ENCODE results near the gene RPTOR. TPM values are rescaled to one million over a fixed set of nuclear protein-coding genes. Genes with fewer than 3 reads are reported as not detected.
"Not testable (repeated sequence)": the region's sequence is repeated elsewhere in the genome, so short reads cannot be mapped to it uniquely, and the experiment has no call there.

Gene RPTOR
- total RNA-seq, 1 experiment from 2014 or later: 19.8 TPM

DNA sequence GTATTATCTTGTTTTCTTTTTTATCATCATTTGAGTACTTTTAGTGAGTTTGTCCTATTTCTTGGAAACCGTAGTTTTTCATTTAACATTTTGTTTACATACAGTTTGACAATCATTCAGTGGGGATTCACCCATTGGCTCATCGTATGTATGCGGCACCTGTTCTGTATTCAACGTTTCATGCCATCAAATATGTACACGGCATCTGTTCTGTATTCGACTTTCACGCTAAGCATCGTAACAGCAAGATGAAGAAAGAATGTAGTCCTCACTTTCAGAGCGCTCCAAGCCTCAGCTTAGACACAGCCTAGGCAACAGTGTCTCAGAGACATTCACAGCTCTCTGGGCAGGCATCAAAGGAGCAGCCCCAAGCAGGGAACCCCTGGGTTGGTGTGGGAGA lies 269.9 kb downstream of the RPTOR start:
- DNase-seq (ENCODE audit: low read depth): no peak
- in situ Hi-C loops (cut with HindIII; ENCODE audit: low pct_unique_long_range_greater_than_20kb, low sequenced_read_pairs): no loop called here

DNA sequence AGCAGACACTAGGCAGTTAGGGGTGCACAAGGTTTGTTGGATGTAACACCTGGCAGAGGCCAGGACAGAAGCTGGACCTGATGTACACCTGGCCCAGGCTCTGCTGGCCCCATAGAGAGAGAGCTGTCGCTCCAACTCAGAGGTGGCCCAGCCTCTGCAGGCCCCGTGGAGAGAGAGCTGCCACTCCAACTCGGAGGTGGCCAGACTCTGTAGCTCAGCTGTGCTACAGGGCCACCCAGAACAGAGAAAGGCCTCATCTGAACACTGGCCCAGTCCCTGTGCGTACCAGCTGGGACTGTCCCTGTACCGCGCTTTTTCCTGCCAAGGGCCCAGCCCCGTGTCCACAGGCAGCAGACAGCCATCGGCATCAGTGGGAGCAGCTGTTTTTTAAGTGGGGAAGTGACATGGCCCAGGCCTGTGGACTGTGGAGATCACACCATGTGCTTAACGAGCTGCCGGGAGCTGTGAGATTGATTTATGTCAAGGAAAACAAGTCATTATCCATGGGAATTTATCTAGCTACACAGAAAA lies 270.6 kb downstream of the RPTOR start:
- in situ Hi-C loops (cut with HindIII; ENCODE audit: low pct_unique_long_range_greater_than_20kb, low sequenced_read_pairs): no loop called here
- DNase-seq (ENCODE audit: low read depth): no peak

DNA sequence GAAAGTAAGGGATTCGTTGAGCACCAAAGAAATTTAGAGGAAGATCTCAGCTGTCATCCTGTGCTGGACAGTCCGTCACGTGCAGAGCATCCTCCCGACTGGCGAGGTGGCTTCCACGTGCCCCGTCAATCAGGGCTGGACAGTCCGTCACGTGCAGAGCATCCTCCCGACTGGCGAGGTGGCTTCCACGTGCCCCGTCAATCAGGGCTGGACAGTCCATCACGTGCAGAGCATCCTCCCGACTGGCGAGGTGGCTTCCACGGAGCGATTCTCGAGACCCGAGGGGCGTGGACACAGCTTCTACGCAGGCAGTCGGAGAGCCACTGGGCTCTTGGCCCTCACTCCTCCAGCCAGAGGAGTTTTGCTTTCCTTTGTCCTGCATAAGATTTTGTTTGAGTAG lies 271.1 kb downstream of the RPTOR start:
- DNase-seq (ENCODE audit: low read depth); in situ Hi-C loops (cut with HindIII; ENCODE audit: low pct_unique_long_range_greater_than_20kb, low sequenced_read_pairs): not testable (repeated sequence)

DNA sequence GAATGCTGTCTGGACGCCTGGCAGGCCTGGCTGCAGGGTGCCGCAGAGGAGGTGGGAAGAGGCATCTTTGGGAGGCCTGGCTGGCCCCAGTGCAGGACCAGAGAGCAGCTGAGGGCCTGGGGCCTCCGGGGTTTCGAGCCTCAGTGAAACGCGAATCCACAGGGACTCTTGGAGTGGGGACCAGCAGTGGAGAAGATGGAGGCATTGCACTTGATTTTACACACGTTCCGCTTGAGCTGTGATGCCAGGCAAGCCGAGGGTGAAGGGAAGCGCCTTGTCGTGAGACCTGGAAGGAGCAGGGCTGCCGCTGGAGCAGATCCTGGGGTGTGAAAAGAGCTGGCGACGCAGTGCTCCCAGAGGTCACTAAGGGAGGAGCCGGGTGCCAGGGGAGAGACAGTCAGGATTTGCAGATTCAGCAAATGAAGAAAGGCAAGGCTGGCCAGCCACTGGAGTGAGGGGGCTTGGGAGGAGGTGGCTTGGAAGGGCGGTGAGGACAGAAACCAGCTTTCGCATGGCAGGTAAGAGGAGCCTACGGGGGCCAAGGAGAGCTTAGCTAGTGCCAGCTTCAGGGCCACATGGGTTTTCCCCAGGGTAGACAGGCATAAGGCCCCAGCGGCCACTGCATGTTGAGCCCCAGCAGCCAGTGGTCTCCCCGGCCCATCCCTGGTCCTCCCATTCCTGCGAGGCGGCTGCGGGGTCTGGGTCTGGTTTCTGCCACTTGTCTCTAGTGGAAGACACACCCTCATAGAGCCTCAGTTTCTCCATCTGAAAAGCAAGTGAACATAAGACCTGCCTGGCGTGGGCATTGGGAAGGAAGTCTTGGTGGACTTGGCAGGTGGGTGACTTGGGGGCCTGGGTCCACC lies 271.8 kb downstream of the RPTOR start:
- in situ Hi-C loops (cut with HindIII; ENCODE audit: low pct_unique_long_range_greater_than_20kb, low sequenced_read_pairs): no loop called here
- no peak for DNase-seq (ENCODE audit: low read depth)

DNA sequence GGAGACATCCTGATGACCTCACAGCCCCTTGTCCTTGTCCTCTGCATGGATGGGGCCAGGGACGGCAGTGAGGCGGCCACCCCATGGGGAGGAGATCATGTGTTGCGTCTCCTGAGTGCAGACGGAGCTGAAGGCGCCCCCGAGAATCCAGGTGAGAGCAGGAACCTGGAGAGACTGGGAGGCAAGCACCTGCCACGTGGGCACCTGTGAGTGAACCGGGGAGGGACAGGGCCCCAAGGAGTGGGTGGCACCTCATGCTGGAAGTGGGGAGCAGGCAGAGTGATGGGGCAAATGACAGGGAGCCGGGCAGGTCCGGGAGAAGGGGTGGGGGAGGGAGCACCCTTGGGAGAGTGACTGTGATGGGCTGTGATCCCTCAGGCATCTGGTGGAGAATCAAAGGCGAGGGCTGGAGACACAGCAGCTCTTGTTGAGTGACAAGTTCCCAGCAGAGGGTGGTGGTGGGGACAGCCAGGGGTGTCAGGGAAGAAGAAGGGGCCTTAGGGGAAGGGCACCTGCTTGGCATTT lies 272.7 kb downstream of the RPTOR start:
- DNase-seq (ENCODE audit: low read depth): no peak
- in situ Hi-C loops (cut with HindIII; ENCODE audit: low pct_unique_long_range_greater_than_20kb, low sequenced_read_pairs): no loop called here

DNA sequence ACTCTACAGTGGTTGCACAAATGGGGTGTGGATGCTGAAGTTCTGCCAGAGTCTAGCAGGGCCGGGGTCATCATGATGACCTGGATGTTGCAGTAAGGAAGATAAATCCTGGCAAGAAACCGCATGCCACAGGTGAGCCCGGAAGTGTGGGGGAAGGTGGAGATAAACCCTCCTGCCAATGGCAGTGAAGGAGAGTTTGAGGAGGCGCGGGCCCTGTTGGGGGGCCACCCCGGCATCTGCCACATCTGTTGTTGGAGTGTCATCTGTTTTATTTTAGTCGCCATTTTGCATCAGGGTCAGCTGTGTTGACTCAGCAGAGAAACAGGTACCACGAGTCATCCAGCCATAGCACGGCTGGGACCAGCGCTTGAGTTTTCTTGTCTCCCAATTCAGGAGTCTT lies 273.2 kb downstream of the RPTOR start:
- in situ Hi-C loops (cut with HindIII; ENCODE audit: low pct_unique_long_range_greater_than_20kb, low sequenced_read_pairs): no loop called here
- no peak for DNase-seq (ENCODE audit: low read depth)

DNA sequence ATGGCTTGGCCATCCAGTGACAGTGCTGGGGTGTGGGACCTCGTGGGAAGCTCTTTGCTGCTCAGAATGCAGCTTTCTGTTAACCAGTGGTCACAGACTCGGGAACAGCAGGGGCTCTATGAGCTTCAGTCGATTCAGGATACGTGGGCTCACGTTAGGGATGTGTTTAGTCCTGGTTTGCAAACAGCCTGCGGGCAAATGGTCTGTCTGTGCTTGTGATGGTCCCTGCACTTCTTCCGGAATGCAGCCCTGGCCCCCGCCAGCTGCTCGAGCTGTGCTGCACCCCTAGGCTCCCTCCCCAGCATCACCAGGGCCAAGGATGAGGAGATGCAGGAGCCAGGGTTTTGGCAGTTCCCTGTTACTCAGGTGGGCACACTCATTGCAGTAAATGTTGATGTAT lies 274.2 kb downstream of the RPTOR start:
- in situ Hi-C loops (cut with HindIII; ENCODE audit: low pct_unique_long_range_greater_than_20kb, low sequenced_read_pairs): no loop called here
- no peak for DNase-seq (ENCODE audit: low read depth)

DNA sequence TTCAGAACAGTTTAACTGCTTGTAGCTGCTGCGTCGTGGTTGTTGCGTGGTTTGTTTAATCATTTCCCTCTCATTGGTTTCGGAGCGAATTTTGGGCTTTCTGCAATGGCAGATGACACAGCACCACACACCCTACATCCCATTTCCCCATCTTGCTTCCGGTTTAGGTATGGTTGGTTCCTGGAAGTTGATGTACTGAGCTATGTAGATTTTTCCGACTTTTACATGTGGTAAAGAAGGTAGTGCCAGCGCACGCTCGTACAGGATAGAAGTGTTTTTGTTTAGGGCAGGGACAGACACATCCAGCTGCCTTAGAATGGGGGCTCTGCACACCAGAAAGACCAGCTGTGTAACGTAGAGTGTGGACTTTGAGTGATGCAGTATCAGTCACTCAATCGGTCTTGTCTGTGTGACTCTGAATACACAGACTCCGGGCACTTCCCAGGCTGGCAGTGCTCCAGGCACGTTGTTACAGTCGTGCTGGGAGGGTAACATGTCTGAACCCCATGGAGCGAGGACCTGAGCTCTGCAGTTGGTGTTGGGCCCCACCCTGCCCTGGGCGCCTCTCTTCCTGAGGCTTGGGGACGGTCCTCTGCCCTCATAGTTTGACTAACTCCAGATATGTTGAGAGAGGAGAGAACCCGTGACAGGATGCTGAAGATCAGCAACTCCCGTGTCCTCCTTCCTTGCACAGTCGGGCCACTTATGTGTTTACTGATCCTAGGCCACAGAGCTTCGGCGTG lies 275.0 kb downstream of the RPTOR start:
- DNase-seq (ENCODE audit: low read depth): no peak
- in situ Hi-C loops (cut with HindIII; ENCODE audit: low pct_unique_long_range_greater_than_20kb, low sequenced_read_pairs): no loop called here

DNA sequence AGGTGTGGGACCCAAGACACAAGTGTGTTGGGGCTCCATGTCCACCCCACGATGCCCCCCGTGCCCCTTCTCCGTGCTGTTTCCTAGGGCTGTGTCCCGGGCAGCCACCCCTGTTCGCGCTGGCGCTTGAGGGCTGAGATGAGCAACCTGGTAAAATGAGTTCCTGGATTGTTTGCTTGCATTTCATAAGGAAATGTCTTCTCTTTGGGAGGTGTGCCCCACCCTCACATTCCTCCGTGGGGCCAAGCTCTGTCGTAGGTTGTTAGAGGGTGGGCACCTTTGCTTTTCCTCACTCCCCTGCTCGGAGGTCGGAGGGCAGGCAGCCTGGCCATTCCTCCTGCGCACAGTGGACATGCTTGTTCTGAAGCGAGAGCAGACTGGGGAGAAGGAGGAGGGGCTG lies 275.7 kb downstream of the RPTOR start:
- in situ Hi-C loops (cut with HindIII; ENCODE audit: low pct_unique_long_range_greater_than_20kb, low sequenced_read_pairs): no loop called here
- DNase-seq (ENCODE audit: low read depth): no peak

DNA sequence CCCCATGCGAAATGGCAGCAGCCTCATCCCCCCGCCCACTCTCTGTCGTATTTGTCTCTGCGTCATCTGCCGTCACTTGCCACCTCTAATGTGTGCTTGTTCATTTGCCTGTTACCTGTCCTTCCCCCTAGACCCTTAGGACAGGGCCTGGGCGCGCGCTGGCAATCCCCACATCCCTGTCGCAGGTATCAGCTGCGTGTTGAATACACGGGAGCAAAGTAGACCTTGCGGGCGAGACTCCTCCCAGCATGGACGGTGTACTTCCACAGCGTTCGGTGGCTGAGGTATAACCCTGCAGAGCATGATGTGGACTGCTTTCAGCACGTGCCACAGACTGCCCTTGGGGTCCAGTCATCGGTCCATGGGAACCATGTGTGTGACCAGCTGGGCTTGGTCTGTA lies 276.9 kb downstream of the RPTOR start:
- no peak for DNase-seq (ENCODE audit: low read depth)
- in situ Hi-C loops (cut with HindIII; ENCODE audit: low pct_unique_long_range_greater_than_20kb, low sequenced_read_pairs): no loop called here

DNA sequence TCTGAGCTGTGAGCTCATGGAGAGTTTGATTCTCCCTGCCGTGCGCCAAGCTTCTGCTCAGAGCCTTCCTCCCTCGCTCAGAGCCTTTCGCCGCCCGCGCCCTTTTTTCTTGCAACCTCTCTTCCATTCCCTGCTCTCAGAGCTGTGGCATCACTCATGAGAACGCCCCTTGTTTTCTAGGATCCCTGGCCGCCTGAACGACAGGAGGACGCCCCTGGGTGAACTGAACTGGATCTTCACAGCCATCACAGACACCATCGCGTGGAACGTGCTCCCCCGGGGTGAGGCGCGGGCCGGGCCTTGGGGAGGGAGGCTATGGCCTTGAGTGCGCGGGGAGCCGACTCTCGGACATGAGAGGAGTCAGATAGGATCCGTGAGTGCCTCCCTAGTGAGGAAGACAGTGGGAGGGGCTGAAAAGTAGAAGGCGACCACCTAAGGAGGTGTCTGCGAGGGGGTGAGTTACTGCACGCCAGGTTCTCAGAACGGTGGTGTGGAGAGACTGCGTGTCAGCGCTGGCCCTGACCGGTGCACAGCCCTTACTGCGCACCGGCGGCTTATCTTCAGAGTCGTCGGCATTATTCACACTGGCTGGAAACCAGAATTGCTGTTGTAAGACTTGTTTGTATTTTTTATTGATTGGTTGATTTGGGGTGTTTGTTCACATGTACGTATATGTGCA lies 277.5 kb downstream of the RPTOR start:
- in situ Hi-C loops (cut with HindIII; ENCODE audit: low pct_unique_long_range_greater_than_20kb, low sequenced_read_pairs): no loop called here
- no peak for DNase-seq (ENCODE audit: low read depth)

DNA sequence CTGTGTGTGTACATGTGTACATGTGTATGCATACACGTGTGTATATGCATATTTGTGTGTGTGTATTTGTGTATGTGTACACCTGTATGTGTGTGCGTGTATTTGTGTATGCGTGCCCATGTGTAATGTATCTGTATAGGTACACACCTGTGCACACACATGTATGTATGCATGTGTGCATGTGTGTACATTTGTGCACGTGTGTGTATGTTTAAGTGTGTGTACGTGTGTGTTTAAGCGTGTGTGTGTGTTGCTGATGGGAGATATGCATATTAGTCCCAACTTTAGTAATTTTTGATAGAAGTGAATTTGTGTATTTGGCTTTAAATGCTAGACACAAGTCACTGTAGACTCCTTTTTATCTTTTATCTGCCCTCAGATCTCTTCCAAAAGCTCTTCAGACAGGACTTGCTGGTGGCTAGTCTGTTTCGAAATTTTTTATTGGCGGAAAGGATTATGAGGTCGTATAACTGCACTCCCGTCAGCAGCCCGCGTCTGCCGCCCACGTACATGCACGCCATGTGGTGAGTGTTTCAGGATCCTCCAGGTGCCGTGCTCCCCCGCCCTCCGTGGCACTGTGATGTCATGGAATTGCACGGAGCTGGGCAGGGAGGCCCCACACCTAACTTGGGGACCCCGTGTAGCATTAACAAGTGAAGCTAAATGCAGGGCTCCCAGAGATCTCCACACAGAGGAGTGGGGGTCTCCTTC lies 278.2 kb downstream of the RPTOR start:
- DNase-seq (ENCODE audit: low read depth): no peak
- in situ Hi-C loops (cut with HindIII; ENCODE audit: low pct_unique_long_range_greater_than_20kb, low sequenced_read_pairs): no loop called here

DNA sequence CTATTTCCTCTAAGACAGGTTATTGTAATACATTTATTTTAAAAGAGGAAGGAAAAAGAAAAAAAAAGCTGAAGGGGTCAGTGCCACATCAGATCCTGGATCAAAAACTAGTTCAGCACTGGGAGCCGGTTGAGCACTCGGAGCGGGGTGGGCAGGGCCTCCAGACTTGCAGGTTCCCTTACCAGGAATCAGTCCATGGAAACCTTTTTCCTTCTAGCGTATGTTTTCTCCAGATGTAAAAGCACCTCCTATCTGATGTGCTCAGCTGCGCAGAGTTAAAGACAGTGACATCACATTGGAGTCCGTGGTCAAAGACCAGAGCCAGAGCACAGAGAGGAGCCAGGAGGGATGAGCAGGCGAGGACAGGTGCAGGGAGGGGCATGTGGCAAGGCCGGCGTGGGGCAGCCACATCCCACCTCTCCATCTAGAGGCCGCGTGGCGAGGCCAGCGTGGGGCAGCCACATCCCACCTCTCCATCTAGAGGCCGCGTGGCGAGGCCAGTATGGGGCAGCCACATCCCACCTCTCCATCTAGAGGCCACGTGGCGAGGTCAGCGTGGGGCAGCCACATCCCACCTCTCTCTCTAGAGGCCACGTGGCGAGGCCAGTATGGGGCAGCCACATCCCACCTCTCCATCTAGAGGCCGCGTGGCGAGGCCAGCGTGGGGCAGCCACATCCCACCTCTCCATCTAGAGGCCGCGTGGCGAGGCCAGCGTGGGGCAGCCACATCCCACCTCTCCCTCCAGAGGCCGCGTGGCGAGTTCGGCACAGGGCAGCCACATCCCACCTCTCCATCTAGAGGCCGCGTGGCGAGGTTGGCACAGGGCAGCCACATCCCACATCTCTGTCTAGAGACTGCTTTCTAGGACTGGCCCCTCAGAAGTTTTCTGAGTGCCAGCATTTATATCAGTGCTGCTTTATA lies 280.2 kb downstream of the RPTOR start:
- in situ Hi-C loops (cut with HindIII; ENCODE audit: low pct_unique_long_range_greater_than_20kb, low sequenced_read_pairs): no loop called here
- DNase-seq (ENCODE audit: low read depth): no peak

DNA sequence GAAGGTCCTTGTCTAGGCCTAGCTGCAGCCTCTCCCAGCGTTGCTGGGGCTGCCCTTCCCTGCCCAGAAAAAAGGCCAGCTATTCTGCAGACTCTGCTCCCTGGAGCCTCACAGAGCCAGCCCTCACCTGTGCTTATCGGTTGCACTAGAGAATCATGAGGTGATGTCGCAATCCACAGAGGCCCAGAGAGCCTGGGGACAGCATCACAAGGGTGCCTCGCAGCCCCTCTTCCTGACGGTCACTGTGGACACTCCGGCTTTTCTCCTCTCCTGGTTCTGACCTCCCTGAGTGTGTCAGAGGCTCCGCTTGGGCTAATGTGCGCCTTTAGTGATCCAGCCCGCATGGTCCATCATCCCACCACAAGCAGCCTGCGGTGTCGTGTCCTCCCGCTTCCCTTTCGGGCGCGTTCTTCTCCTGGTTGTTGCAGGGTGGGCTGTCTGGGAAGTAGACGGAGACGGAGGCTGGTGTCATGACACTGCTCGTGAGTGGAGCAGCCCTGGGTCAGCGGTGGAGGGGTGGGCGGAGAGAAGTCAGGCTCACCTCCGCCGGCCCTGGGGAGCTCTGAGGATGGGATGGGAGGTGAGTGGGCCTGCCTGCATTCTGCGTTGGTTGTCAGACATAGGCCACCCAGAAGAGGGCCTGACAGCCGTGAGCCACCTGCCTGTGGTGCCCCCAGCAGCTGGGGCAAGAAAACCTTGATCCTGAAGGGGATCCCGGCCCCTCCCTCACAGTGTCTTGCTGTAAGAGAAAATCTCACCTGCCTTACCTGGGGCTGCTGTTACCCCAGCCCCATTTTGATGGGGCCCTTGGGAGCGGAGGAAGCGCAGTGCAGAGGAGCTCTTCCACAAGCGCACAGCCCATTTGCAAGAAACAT lies 281.1 kb downstream of the RPTOR start:
- in situ Hi-C loops (cut with HindIII; ENCODE audit: low pct_unique_long_range_greater_than_20kb, low sequenced_read_pairs): no loop called here
- no peak for DNase-seq (ENCODE audit: low read depth)

DNA sequence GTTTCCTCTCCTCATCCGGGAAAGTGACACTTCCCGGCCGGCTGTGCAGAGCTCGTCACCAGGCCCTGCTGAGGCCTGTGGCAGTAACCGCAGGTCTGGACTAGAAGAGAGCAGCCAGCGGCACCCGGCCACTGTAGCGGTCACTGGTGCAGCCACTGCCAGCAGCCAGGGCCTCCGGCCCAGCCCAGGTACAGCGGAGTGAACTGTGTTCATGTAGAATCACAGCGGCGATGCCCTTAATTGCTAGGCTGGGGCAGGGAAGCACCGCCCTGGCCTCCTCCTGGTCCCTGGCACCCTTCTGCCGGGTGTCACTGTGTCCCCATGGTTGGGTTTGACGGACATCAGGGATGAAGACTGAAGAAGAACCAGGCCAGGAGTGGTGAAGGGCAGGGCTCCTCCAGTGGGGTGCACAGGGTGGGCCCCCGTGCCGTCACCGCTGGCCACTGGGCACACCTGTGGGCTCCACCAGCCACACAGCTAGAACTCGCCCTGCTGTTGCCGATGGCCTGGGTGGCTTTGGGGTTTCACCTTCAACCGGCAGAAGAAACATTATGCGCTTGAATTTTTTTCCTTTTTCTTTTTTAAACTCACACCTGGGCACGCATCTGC lies 281.8 kb downstream of the RPTOR start:
- no peak for DNase-seq (ENCODE audit: low read depth)
- in situ Hi-C loops (cut with HindIII; ENCODE audit: low pct_unique_long_range_greater_than_20kb, low sequenced_read_pairs): no loop called here
